HG02943 (cell line): Measurements from ENCODE around the gene SETD7.

Source experiments
- ATAC-seq: cut with Tn5 transposase; IDR thresholded peaks from one replicate; pipeline ENCODE4 v1.9.1; 2021; ENCODE audit warnings: mild to moderate bottlenecking, low read depth, moderate library complexity; ENCODE audit not compliant: unreplicated experiment

The SETD7 gene

DNA sequence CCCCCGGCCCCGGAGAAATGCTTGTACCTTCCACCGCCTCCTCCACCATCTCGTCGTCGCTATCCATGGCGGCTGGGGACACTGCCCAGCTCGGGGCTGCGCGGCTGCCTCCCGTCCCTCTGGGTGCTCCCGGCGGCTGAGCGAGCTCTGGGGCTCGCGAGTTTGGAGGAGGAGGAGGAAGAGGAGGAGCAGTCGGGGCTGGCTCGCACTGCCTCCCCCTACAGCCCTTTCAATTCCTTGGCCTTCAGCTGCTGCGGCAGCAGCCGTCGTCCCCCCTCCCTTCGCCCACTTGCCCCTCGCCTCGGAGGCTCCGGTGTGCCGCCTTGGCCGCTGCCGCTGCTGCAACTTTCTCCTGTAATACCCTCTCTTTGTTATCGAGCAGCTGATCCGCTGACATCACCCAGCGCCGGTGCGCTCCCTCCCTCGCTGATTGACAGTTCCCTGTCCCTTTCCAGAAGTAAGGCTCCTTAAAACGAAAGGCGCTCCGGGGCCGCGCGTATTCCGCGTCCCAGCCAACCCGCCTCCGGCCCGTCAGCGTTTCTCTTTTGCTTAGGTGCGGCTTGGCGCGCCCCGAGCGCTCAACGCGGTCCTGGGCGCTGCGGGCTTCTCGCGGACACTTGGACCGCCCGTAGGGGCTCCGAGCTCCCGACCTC is at the start of gene SETD7:
Gene SETD7, minus strand, starts transcription at position 149 of the 653 bp plus-strand sequence. Its CDS starts 82 bp downstream, at position 67.
- ATAC-seq: peak; percentile 37

DNA sequence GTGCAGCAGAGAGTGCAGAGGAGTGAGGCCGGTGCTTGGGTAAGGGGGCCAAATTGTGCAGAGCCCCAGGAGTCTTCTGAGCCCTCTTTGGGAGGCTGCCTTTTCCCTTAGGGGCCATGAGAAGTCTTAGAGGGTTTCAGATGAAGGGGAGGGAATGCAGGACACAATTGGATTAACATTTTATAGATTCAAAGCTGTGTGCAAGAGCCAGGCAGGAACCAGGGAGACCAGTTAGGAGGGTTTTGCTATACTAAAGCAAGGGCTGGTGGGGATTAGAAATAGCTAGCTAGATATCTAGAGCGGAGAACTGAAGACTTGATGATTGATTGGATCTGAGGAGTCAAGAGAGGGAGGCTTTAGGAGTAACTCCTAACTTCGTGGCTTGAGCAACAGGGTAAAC is 49.5 kb upstream of the SETD7 start:
- no peak for ATAC-seq

DNA sequence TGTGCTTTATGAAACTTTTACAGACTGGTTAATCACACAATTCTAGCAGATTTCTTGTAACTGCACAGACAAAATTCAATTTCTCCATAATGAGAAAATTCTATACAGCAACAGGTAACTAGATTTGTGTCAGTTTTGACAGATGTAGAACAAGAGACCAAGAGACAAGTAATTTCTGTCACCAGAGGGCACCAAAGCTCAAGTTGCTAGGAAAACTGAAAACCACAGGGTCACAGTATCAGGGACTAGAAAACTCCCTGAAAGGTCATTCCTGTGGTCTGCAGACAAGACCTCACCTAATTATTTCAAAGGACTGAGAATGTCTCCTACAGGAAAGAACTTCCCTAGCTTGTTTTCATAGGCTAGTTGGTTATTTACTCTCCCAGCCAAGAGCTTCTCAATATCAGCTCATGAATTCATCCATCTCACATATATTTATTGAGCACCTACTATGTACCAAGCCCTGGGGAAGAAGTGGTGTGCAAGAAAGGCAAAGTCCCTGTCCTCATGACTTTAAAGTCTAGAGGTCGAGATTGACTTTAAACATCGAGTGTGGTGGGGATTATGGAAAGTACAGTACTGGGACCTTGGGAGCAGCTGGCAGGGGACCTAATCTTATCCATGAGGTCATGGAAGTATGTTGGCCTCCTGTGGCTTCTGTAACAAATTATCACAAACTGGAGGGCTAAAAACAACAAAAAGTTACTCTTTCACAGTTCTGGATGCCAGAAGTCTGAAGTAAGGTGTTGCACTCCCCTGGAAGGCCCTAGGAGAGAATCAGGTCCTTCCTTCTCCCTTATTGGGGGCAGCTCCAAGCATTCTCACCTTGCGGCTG is 47.8 kb upstream of the SETD7 start:
- ATAC-seq: no peak

DNA sequence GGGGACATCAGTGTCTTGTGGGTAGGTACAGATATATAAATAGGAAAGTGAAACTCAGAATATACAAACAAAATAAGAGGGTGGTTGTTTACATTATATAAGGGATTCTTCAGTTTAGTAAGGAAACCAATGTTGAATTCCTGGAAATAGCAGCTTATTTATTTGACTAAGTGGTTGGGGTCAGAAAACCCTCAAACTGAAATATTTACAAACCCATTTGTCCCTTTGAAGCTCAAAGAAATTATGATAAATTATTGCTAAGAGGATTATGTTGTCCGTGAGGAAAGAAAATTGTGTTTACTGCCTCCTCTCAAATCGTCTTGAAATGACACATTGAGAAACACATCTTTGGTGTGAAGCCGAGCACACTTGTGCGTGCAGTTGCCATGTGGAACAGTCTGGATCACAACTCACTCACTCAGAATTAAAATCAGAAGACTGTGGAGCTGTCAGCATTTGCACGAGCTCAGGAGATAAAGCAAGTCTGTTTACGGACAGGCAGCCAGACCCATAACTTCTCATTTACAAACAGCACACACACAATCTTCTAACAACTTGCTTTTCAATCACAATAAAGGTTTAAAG is 46.8 kb upstream of the SETD7 start:
- no peak for ATAC-seq

DNA sequence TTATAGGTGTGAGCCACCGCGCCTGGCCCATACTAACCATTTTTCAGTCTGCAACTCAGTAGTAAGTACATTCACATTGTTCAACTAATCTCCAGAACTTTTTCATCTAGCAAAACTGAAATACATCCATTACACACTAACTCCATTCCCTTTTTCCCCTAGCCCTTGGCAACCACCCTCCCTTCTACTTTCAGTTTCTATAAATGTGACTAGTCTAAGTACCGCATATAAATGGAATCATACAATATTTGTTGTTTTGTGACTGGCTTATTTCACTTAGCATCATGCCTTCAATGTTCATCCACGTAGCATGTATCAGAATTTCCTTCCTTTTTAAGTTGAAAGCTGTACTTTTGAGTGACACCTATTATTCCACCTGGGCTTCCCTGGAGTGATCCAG is 44.6 kb upstream of the SETD7 start:
- no peak for ATAC-seq

DNA sequence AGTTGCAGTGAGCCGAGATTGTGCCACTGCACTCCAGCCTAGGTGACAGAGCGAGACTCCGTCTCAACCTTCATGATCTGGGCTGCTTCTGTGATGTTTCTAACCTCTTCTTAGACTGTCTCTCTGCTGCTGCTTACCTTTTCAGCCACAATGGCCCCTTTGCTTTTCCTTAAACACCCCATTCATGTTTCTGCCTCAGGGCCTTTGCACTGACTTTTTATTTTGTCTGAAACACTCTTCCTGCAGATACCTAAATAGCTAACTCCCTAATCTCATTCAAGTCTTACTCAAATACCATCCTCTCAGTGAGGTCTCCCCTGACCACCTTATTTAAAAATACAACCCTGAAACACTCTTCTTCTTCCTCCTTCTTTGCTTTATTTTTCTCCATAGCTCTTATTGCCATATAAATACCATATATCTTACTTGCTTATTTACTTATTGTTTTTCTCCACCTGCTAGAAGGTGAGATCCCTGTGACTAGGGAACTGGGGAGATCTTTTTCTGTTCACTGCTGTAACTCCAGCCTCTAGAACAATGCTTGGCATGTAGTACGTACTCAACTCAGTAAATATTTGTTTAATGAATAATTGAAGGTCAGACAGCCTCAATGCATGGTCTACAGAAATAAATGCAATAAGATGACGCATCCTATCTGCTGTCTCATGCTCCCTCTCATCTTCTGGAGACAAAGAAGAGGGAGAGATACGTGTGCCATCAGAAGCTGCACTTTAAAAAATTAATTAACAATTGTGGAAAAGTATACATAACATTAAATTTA is 43.8 kb upstream of the SETD7 start:
- ATAC-seq: no peak

DNA sequence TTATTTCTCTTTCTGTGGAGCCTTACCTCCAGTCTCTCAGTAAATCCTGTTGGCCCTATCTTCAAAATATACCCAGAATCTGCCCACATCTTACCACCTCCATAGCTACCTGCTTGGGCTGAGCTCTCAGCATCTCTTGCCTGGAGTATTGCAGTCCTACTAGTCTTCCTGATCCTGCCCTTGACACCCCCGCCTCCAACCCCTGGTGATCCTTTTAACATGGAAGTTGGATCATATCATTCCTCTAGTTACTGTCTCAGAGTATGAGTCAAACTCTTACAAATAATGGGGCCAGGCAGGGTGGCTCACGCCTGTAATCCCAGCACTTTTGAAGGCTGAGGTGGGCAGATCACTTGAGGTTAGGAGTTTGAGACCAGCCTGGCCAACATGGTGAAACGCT is 43.1 kb upstream of the SETD7 start:
- ATAC-seq: no peak

DNA sequence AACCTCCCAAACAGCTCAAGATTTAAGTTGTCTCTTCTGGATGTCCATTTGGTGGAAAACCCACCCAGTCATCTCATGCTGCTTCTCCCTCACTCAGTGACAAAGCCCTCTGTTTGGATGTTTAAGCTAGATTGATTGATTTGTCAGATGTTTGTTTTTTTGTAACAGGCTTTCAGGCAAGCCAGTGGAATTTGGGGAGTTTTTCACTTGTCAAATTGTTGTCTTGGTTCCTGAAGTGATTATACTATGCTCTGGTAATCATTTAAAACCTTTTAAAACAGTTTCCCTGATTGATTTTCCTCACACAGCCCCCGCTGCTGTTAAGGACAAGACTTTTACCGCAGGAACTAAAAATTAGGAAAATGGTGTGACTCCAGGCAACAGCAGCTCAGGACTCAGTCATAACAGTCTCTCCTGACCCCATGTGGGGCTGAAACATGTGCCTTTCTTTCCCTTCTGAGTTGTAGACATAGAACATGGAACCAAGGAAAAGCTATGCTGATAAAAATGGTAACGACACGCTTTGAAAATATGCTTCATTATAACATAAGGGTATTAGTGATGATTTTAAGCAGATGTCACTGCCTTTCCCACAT is 40.8 kb upstream of the SETD7 start:
- ATAC-seq: no peak

DNA sequence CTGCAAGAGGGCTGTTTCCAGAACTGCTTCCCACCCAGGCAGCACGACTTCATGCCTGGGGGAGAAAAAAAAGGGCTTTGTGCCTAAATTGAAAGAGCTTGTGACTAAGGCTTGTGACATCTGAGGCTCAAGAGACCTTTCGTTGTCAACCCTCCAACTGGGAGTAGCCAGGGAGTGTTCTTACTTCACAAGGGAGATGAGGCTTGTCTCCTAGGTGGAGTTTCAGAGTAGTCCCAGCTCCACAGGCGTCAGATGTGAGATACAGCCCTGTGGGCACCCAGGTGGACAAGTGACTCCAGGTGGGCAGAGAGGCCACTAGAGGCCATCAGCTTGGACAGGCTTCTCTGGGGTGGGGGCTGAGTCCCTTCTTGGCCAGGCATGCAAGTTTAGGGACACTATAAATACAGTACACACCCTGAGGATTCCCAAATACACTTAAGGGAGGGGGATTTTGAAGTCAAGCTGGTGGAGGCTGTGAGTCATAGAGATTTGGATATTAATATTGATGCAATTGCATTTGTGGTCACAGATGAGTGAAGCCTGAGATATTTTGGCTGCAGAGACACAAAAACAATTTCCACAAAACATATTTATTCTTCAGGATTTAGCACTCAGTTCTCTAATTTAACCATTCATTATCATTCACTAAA is 40.1 kb upstream of the SETD7 start:
- no peak for ATAC-seq

DNA sequence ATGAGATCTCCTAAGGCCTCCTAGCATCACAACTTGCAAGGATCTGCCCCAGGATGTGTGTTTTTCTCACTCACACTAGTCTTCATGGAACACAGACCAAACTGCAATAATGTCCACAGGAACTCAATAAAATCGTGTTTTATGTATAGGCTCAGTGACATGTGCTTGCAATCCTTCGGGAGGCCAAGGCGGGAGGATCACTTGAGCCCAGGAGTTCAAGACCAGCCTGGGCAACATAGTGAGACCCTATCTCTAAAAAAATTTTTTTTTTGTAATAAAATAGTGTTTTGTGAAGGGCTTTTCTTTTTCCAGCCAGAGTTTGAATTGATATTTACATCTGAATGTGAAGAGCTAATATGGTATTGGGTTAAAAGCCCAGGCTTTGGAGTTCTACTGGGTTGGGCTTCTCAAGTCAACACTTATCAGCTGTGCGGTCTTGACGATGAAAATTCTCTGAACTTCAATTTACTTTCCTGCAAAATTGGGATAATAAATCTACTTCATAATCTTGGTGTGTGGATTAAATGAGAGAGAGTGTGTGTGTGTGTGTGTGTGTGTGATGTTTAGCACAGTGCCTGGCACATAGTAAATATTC is 38.7 kb upstream of the SETD7 start:
- no peak for ATAC-seq

DNA sequence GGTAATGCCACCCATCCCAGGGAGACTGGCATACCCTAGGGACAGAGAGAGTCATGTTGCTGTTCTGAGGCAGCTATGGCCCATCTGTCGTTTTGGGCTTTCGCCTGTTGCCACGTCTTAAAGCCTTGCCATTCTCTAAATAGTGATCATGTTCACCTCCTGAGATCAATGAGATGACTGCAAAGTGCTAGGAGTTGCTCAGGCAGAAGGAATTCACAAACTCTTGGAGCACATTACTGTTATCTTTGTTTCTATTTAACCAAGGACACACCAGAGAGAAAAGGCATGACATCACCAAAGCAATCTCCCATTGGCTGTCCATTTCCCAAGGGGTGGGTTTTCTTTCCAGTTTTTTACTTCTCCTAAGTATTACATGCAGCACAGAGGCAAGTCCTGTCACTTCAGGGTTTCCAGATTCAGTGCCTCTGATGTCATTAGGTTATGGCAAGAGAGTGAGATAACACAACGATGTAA is 37.1 kb upstream of the SETD7 start:
- no peak for ATAC-seq

DNA sequence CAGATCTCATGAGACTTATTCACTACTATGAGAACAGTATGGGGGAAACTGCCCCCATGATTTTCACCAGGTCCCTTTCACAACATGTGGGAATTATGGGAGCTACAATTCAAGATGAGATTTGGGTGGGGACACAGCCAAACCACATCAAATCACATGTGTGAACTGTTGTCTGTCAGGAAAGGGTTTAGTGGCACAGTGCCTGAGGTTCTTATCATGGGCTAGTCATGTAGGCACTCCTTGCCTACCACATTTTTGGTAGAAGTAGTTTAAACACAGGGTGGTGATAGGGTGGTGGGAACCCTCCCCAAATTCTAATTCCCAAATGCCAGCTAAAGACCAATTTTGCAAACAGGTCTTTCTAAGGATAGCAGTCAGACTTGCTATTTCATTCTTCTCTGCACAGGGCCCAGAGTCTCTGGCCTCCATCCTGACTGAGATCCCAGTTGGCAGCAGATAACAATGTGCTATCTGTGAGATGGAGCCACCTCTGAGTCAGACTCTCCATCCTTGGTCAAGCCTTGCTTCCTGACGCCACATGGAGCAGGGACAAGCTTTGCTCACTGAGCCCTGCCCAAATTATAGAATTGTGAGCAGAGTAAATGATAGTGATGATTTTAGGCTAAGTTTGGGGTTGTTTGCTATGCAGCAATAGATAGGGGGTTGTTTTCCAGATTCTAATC is 33.5 kb upstream of the SETD7 start:
- ATAC-seq: no peak

DNA sequence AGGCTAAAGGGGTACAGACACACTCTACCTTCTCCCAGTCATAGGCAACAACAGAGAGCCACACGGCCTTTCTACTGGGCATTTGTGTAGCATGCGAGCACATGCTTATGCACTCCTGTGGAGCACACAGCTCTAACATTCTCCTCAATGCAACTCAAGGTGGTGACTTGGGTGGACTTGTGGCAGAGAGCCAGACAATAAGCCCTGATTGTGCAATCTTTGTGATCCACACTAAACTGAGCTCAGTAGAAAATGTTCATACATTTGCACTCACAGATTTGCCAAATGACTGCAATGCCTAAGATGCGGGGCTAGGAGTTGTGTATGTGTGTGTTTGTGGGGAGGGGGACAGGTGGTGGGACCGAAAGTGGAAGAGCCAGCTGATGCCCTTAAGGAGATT is 31.4 kb upstream of the SETD7 start:
- ATAC-seq: no peak

DNA sequence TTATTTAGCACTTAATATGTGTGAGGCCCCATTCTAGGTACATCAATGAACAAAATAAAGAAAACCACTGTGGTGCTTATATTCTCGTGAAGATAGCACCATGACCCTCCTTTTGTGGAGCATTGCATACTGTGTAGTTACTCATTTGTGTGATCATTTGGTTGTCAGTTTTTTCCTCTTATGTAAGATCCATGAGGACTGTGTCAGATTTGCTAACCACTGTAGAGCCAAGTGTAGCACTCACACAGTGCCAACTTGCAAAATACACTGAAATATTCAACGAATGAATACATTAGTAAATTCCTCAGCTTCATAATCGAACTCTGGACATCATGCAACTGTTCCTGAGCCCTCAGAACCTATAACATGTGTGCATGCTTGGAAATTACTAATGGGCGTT is 29.5 kb upstream of the SETD7 start:
- no peak for ATAC-seq

DNA sequence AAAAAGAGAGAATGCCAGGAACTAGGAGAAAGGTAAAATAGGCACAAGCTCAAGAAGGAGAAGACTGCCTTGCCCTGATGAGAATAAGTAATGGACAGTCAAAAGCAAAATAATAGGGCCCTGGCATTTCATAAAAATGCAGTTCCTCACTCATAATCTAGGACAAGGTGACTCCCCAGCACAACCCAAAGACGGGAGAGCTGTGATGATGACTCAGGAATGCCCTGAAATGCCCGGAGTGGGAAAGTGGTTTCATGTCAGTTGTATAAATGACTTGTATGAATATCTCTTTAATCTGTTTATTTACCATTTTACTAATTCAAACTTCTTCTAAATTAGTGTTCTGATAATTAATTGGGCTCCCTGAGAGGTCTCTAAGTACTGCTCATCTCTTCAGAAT is 28.8 kb upstream of the SETD7 start:
- no peak for ATAC-seq

DNA sequence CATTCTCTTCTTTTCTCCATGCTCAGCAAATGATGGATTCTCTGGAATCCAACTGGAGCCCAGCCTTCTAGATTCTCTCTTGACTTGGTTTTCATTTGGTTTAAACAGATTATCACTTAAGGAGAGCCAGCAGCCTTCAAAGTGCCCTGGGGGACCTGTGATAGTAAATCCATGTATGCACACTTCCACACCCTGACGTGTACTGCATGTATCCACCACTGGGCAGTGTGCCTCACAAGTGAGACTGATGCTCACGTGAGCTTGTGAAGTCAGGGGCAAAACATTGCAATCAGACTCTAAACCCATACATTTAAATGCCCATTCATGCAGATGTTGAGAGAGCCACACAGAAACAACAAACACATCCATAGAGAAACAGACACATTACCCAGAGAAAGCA is 28.0 kb upstream of the SETD7 start:
- ATAC-seq: no peak

DNA sequence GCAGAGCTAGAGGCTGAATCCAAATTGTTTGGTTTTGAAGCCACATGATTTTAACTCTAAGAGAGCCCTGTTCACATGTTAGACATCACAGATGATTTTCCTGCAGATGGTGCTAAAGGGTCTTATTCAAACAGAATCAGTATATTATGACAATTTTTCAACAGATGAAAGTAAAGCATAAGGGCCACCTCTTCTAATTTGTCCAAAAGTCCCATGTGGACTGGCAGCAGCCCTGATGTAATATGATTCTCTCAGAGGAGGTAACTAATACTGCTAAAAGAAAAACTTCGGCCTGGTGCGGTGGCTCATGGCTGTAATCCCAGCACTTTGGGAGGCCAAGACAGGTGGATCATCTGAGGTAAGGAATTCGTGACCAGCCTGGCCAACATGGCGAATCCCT is 26.0 kb upstream of the SETD7 start:
- ATAC-seq: no peak

DNA sequence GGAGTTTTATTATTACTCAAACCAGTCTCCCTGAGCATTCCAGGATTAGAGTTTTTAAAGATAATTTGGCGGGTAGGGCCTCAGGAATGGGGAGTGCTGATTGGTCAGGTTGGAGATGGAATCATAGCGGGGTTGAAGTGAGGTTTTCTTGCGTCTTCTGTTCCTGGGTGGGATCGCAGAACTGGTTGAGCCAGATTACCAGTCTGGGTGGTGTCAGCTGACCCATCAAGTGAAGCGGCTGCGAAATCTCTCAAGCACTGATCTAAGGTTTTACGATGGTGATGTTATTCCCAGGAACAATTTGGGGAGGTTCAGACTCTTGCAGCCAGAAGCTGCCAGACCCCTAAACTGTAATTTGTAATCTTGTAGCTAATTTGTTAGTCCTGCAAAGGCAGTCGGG is 25.1 kb upstream of the SETD7 start:
- ATAC-seq: no peak

DNA sequence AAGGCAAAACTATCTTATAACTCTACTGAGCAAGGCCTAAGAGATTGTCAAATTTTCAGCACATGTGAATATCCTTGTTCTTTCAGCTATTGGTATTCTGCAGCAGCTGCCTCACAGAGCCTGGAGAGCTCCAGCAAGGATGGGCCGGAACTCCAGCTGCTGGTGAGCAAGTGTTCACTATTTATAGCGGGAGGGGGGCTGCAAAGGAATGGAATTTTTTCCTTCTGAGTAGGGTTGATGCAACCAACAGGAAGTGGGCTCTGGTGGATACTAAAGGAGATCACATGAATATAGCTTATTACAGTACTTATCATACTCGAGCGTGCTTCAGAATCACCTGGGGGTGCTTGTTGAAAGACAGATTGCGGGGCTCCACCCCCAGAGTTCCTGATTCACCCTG is 20.2 kb upstream of the SETD7 start:
- ATAC-seq: no peak
